ENCODE results near the gene HAUS3.

HAUS3 gene

GRCh38 chr4:2262944-2263250 is 21.0 kb upstream of the HAUS3 start:
- no peak for DNase-seq

DNA sequence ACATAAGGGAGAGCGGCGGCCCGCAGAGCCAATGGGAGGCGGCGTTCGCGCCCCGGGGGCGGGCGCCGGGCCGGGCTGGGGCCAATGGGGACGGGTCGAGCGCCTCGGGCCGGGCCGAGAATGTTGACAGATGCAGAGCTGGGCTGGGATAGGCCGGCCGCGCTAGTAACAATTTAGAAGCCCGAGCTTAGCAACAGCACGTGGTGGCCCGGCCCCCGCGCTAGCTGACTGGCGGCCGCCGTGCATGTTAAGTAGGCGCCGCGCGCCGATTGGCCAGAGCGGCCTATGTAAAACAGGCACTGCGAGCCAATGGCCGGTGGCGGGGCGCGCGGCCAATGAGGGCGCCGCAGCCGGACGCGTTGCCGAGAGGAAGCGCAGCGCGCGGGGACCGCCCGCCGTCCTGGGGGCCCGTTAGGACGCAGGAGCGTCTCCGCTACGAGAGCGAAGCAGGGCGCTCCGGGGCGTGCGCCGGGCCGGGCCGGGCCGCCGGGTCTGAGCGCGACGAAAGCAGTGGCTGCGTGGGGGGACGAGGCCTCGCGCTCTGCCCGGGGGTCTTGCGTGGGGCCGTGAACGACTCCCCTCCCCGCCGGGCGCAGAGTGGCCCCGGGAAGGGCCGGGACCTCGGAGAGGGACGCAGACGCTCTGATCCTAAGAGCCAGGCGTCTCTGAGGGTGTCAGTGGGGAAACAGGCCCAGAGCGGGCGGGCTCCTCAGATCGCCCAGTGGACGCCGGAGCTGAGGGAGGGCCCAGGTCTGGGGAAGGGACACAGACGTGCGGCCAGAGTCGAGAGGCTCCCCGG is 20.4 kb upstream of the HAUS3 start:
- DNase-seq: peak; percentile 100

- no peak for DNase-seq
Measured at GRCh38 chr4:2261853-2262144, 19.9 kb upstream of the HAUS3 start, which contains the start of gene MXD4. TSS of gene MXD4 (minus strand) at chr4:2262109. CDS start at chr4:2261980, 129 bp downstream.

DNA sequence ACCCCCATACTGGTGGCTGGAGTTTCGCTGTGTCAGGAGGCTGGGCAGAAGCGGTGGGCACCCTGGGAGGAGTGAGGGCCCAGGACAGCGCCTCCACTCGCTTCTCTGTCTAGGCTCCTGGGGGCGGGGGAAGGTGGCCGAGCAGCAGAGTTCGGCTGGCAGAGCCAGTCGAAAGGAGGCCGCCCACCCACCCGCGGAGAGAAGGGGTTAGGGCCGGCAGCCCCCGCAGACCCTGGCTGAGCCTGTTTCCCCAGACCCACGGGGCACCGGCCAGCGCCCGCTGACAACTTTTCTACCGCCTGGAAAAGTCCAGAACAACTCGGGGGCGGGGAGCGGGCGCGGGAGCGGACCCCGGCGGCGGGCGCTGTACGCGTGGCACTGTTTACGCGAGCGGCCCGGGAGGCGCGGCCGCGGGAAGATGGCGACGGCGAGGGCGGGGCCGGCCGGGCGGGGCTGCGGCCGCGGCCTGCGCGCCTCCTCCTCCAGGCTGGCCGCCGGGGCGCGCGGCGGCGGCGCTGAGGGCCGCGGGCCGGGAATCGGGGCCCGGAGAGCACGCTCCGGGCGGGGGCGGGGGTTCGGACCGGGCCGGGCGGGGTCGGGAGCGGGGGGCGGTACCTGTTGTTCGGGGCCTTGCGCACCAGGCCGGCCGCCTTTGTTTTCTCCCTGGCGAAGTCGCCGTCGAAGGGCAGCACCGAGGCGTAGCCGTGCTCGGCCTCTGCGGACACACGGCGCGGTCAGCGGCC is 19.4 kb upstream of the HAUS3 start:
- DNase-seq: peak; percentile 60

GRCh38 chr4:2260344-2261109 is 18.6 kb upstream of the HAUS3 start:
- DNase-seq: peak; percentile 32

DNA sequence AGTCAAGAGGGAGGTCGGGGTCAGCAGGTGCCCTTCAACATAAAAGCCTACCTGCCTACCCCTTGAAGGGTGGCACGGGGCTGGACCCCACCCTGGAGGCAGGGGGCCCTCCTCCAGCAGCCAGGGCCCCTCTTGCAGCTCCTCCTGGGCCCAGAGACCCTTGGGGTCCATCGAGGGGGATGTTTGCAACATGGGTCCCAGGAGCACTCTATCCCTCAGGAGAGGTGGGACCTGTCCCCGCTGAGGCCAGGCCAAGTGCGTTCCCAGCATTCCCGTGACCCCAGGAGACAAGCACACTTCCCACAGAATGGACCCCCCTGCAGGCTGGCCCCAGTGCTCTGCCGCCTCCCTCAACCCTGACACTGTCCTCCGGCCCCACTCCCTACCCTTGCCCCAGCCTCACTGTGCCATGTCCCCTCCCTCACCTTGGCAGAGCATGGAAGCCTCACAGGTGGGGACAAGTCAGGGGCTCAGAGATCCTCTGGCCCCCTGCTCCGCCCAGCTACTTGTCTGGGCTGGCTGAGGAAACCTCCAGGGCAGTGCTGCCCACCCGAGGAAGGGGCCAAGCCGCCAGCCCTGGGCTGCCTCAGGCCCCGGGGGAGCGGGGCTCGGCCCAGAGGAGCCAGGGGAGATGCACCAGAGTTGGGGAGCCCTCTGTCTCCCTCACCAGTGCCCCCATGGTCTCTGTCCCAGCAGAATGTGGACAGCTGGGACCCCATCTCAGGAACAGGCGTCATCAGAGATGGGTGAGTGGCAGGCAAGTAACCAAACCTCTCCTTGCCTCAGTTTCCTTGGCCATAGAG is 17.8 kb upstream of the HAUS3 start:
- DNase-seq: peak; percentile 17

DNA sequence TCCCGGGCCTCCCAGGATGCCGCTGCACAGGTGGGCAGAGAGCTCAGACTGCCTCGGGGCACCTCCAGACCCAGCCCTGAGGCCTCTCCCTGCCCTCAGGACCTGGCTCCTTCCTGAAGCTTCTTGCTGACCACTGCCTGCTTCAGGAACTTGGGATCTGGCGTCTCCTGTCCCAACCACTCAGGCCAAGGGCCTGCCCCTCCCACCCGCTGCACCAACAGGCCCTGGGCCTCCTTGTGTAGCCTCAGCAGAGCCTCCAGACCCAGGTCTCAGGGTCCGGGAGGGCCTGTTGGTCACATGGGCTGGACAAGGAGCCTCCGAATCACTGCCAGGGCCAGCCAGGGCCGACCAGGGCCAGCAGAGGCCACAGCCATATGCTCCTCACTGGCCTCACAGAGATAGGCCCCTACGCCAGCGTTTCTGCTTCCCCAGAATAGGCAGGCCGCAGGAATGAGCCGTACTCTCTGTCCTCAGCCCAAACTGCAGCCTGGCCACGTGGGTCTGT is 17.2 kb upstream of the HAUS3 start:
- DNase-seq: no peak

- peak; percentile 23 for DNase-seq
Measured at GRCh38 chr4:2258091-2259035, 16.4 kb upstream of the HAUS3 start.

DNA sequence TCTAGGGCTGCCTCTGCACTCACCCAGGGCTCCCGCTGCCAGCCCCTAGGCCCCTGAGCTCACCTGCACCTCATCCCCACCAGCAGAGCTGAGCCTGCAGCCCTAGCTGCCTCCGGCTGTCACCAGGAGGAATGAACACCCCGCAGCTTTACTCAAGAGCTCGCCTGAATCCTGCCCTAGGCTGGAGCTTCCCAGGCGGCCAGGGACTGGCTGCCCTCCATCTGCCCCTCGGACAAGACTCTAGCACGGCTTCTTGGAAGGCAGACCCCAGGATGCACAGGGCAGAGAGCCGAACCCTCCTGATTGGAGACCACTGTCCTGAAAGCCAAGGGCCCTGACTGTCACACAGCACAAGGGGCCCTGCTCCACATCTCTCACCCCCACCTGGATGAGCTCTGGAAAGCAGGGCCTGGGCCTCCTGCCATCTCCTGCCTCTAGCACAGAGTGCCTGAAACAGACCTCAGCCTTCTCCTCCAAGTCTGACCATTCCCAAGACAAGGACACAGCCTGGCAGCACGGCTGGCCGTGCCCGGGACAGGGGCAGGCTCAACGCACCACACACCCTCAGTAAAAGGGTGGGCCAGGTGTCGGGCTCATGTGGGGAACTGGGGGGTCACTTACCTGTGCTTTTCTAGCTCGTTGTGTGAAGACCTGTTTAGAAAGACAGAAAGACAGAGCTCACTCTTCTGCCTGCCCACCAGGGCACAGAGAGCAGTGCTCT is 15.6 kb upstream of the HAUS3 start:
- peak; percentile 19 for DNase-seq

- peak; percentile 25 for DNase-seq
Measured at GRCh38 chr4:2256781-2257191, 14.9 kb upstream of the HAUS3 start.

- DNase-seq: peak; percentile 60
Measured at GRCh38 chr4:2256156-2256731, 14.3 kb upstream of the HAUS3 start.

DNA sequence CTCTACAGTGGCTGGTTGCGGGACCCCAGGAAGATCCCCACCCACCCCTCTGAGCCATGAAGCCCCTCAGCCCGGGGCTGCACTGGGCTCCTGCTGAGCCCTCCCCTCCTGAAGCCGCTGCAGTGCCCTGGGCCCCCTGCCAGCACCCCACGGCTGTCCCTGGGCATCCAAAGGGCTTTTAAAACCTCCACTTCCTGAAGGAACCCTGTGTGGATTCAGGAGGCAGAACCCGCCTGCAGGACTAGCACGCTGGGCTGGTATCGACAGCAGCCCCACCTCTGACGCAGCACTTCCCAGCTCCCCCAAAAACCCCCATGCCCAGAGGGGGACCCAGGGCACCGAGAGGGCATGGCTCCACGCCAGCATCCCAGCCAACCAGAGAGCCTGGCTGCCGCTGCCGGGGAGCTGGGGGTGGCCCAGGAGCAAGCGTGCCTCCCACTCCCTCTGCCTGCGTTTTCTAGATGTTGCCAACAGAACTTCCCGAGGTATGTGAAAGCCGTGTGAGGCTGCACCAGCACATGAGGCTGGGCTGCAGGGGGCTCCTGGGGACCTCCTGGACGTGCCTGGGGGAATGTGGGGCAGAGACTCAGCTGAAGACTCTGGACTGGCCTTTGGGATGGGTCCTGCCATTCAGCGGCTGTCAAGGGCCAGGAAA is 13.7 kb upstream of the HAUS3 start:
- DNase-seq: peak; percentile 59

DNA sequence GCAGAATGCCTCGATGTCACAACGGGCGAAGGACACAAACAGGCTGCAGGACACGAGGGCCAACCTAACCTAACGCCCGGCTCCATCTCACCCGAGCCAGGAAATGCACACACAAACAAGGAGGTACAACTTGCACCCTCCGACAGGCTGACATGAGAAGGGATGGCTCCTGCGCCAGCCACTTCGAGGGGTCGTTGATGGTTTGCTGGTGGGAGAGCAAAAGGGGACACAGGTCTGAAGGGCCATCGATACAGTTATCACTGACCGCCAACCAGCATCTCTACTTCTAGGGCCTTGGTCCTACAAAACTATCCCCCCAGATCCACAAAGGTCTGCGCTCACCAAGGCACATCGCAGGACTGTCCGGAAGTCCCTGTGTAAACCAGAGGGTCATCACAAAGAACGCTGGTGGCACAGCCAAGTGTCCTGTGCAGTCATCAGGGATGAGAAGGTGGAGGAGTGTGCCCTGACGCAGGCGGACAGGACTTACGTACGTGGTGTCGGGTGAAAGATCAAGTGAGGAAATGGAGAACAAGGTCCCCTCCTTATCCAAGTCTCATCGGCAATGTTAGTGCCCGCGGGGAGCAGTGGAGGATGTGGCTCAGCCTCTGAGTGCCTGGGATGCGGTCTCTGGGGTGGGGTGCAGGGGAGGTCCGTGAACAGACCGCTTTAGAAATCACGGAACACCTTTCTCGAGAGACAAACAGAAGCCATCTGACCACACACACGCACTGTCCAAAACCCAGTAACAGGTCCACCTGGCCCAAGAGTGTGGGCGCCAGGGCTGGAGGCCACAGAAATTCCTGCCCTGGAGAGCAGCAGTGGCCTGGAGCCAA is 13.0 kb upstream of the HAUS3 start:
- DNase-seq: peak; percentile 19

DNA sequence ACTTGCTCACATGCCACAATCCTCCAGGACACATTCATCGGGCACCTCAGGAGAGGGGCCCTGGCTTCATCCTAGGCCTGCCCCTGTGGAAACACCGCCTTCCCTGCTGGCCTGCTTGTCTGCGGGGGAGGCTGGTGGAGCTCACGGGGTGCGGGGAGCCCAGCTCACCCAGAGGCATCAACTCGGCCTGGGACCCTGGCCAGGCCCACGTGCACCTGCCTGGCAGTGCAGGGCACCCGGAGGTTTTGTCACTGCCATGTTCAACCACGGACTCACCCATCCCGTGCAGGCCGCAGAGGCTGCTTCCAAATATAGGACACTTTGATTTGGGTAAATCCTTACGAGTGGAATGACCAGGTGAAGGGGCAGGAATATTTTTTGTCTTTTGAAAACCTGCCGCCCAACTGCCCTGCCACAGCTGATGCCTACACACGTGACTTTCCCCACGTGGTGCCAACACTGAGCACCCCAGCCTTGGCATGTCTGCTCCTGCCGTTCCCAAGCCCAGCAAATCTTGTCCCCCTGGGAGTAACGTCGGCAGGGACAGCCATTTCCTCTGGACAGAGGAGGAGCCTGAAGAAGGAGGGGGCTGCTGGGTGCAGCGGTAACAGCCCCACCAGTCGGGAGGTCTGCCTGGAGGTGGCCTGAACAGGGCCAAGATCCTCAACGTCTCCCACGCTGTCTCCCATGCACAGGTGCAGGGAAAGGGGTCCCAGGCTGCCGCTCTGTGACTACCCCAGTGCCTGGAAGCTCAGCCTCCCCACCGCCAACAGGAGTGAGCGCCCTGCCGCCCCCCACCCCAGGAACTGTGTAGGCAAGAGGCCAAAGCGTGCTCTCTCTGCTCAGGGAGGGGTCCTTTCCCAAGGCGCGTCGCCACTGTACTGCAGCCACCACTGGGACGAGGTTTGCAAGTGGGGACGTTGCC is 11.5 kb upstream of the HAUS3 start:
- DNase-seq: peak; percentile 17

DNA sequence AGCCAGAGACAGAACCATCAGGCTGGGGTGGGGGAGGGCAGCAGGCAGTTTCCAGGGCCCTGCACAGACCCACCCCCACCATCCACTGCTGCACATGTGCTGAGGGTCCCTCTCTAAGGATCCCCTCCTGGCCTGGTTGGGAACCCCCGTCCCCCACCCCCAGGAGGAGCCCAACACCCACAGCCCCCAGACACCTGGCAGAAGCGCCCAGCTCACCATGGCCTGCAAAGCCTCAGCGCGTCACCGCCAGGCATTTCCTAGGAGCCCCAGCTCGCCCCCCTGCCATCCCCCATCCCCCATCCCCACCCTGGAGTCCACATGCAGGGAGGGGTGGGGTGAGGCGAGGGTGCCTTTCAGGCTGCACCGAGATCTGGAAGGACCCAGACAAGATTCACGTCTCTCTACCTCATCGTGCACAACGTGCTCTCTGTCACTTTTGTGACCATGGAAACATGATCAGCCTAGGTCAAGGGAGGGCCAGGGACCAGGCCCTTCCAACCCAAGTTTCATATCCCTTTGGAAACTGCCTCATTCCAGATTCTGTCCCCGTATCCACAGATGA is 10.7 kb upstream of the HAUS3 start:
- DNase-seq: no peak

DNA sequence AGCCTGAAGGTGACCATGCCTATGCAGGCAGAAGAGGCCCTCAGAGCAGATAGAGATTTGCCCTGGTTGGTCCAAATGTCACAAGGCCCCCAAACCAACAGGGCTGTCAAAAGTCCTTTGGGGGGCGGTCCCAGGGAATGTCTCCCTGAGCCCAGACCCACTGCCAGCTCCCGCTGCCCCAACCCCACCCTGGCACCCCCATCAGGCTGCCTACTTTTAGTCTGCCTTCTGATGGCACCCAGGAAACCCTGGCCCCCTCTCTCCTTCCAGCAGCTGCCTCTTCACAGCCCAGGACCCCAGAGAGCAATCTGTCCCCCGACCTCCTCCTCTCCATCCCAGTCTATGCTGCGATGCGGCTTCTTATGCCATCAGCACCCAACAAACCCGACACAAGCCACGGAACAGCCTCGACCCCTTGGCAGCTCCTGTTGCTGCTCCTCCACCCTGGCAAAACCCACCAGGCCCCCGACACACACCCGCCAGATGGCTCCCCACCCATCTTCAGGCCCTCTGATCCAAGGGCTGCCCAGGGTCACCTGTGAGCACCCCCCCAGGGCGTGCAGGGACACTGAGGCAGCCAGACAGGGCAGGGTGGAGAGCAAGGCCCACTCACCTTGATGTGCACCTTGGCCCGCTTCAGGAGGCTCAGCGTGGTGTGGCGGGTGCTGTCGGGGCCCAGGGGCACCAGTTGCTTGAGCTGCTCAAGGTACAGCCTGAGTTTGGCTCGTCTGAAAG is 10.0 kb upstream of the HAUS3 start:
- no peak for DNase-seq
